GM21619 (cell line): Measurements from ENCODE around the gene PEPD.

Source experiments
- ATAC-seq: cut with Tn5 transposase; IDR thresholded peaks from one replicate; pipeline ENCODE4 v1.9.1; 2021; ENCODE audit not compliant: unreplicated experiment

Gene PEPD

GRCh38 chr19:33426621-33427361 lies 94.8 kb downstream of the PEPD start:
- ATAC-seq = no peak

- no peak for ATAC-seq
Measured at GRCh38 chr19:33424181-33424580, 97.4 kb downstream of the PEPD start.

- ATAC-seq = no peak
Measured at GRCh38 chr19:33422369-33423180, 99.0 kb downstream of the PEPD start.

DNA sequence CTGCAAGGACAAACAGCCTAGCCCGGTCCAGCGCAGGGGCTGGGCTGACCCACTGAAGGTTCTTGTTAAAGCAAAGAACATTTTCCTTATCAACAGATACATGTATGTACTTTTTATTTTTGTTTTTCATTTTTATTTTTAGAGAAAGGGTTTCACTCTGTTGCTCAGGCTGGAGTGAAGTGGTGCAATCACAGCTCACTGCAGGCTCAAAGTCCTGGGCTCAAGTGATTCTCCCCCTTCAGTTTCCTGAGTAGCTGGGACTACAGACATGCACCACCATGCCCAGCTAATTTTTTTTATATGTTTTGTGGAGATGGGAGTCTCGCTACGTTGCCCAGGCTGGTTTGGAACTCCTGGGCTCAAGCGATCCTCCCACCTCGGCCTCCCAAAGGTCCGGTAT lies 100.2 kb downstream of the PEPD start:
- ATAC-seq = no peak

DNA sequence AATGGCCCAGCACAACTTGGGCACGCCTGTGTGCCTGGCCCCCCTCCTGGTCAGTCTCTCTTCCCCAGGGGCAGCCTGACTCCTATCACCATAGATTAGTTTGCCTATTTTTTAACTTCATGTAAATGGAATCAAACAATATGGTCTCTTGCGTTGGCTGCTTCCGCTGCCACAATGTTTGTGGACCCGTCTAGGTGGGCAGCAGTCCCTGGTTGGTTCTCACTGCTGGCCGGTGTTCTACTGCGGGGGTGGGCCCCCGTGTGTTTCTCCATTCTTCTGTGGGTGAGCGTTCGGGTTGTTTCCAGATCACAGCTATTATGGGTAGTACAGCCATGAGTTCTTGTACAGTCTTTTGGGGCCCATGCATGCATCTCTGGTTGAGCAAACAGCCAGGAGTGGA lies 100.8 kb downstream of the PEPD start:
- ATAC-seq = no peak

- no peak for ATAC-seq
Measured at GRCh38 chr19:33419788-33420130, 101.8 kb downstream of the PEPD start.

DNA sequence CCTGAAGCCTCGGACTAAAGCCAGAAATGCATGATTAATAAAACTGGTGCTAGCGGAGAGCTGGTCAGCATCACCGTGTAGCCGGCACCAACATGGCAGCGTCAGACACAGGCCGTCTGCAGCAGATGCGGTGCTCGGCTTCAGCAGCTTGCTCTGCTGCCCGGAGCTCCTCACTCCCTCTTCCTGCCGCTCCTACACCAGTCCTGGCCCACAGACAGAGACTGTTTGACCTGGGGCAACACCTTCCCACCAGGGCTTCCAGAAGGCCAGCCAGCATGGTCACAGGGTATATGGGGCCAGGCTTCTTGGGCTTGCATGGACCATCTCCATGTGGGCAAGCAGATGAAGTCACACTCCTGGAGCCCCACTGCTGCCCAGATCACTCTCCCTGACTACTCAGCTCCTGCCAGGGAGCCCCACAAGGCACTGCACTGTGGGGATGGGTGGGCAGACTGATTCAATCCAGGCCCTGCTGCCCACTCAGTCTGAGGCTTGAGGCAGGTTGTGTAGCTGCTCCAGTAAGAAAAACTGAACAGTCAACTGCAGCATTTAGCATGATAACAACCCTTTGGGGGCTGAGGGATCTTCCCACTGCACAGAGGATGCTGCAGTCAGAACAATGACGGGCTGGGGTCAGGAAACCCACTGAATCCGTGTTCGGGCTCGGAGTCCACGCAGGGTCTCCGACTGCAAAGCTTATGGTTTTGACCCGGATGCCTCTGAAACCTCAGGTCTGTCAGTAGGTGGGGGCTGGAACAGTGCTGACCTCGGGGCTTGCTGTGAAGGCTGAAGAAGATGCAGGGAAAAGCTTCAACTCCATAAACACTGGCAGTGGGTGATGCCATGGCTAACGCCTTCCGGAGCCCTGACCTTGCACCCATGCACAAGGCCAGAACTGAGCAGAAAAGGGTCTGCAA lies 102.5 kb downstream of the PEPD start:
- ATAC-seq = no peak

- no peak for ATAC-seq
Measured at GRCh38 chr19:33418461-33418860, 103.1 kb downstream of the PEPD start.

GRCh38 chr19:33417751-33418150 lies 103.8 kb downstream of the PEPD start:
- ATAC-seq = no peak

DNA sequence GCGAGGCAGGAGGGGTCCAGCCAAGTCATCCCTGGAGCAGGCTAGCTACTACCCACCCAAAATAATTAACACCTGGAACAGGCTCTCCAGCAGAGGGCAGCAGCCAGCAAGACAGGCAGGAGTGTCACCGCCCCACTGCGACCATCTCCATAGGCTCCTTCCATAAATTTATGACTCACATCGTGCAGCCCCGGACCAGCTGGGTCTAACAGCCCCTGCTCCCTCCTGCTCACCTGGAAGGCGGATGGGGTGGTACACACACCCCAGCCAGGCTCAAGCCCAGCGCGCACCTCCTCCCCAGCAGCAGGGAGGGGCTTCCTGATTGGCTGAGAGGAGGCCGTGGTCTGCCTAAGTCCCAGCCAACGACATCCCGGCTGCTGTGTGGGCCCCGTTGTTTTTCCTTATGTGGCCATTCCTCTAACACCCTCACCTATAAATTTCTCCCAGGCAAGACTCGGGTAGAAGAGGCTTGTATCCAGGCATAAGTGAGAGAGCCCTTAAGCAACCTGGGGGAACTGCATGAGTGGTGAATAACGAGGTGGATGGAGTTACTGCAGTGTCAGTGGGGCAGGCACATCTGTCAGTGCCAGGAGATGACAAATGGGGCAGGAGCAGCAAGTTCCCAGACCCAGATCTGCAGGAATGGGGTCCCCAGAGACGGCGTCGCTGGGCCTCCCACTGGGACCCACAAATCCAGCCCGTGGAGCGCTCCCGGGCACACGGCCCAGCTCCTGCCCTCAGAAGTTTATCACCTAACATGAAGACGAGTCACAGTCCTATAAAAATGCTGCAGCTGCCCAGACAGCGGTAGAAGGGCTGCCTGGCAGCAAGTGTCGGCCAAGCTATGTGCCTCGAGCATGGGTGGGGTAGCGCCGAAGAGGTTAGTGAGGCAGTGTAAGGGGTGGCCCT lies 105.0 kb downstream of the PEPD start:
- no peak for ATAC-seq

GRCh38 chr19:33414667-33415605 lies 106.7 kb downstream of the PEPD start:
- ATAC-seq = no peak

GRCh38 chr19:33413868-33414666 lies 107.5 kb downstream of the PEPD start:
- no peak for ATAC-seq

DNA sequence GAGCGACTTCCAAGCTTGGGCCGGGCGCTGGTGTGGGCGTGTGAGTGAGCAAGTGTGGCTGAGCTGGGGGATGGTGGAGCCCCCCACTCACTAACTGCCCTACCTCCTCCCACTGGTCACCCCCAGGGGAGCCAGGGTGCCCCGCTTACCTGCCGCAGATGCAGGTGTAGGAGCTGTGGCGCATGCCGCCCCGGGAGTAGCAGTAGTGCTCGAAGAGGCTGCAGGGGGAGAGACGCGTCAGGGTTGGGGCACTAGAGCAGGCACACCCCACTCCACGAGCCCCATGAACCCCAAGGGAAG lies 108.2 kb downstream of the PEPD start:
- ATAC-seq = no peak

DNA sequence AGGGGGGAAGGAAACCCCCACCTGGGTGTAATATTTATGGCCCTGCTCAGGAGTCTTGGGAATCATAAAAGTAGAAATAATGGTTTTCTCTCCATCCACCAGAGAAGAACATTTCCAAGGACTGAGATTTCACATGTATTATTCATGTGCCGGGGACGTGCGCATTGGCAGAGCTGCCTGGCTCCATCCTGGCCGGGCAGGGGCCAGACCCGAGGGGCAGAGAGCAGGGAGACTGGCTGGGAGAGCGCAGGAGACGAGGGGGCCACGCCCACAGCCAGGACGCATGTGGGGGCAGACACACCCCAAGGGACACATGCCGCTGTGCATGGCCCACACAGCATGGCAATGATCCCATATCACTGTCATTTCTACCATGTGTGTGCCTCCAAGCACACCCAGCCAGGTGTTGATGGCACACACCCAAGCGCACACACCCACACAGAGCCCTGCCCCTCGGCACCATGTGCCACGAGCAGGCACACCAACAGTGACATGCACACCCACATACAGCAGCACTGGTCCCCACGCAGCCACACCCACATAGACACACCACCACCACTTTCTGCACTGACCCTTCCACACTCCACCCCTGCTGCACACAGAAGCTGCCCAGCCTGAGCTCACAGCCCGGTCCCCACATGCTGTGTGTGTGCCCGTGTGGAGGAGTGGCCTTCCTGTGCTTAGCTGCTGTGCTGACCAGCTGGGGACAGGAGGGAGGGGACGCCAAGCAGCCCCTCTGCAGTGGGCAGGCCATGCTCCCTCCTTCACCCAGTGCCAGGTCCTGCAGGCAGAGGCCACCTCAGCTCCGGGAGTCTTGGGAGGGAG lies 108.8 kb downstream of the PEPD start:
- ATAC-seq = no peak

DNA sequence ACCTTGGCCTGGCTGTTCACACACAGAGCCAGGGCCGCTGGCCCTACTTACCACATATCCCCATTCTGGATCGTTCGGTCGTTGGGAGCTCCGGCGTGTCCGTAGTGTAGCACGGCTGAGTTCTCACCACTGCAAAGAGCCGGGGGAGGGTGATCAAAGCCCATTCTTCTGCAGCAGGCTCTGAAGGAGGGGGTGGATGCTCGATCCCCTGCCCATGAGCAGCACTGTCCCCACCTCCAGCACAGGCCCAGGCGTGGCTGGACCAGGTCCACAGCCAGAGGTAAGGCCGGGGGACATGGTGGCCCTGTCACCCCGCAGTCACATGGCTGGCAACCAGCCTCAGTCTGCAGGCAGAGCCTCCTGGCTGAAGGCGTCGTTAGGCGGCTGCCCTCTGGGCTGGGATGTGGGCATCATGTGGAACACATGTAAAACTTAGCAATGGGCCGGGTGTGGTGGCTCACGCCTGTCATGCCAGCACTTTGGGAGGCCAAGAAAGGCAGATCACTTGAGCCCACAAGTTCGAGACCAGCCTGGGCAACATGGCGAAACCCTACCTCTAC lies 109.9 kb downstream of the PEPD start:
- no peak for ATAC-seq

DNA sequence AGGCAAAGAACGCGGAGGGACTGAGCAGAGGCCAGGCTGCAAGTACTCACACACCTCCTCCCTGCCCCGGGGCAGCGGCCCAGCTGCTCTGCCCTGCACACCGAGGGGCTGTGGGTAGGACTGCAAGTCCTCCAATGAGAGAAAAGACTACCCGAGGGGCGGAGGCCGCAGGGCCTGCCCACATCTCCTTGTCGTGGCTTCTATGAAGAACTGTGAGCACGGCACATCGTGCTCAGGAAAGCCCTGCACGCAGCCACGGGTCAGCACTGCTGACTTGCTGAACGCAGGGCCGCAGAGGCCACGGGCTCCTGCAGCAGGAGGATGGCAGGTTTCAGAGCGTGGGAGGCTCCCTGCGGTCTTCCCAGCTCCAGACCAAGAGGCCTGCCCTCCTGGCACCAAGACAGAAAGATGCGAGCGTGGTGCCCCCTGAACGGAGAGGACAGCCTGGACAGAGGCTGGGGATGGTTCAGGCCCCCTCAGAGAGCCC lies 110.6 kb downstream of the PEPD start:
- ATAC-seq = no peak

DNA sequence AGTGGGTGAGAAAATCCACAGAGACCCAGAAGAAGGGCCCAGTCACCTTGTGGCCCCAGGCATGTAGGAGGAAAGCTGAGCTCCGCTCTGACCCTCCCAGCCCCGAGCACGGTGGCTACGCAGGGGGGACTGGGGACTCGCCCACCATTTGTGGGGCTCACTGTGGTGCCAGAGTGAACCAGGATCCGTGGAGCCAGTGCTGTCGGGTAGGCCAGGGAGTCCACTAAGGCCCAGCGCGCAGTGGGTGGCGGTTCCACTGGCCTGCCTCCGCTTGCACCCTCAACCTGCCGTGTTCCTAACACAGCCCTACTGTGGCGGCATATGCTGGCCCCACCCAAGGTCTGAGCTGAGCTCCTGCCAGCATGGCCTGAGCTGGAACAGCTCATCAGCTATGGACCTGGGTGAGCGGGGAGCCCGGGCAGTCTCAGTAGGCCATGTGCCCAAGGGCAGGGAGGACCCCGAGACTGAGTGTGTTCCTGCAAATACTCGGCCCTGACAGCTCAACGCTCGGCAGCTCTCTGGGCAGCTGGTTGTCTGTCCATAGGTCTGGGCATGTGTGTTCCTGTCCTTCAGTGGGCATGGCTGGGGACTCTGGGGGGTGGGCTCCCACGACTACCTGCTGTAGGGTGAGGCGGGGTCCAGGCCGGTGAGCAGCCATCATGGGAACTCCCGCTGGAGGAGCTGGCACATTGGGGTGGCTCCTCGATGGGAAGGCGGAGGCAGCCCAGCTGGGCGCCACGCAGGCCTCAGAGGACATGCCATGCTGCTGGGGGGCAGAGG lies 111.5 kb downstream of the PEPD start:
- no peak for ATAC-seq
